Mucosa of rectum (tissue), 2 donors: ENCODE results near the gene LRRK1.
A peak's percentile ranks its signal among the peaks of the same experiment; 100 is the strongest.

Source experiments
- H3K27ac ChIP-seq, 2 donors: one replicate each; pipeline ENCODE4 v1.7.0; 2013; ENCODE audit warnings: inconsistent platforms in 2 of 2, low read depth in 2 of 2, low read length in 2 of 2
- H3K27me3 ChIP-seq, 2 donors: one replicate each; pipeline ENCODE4 v1.7.0; 2013; ENCODE audit warnings: low read length in 2 of 2; ENCODE audit not compliant: control insufficient read depth in 2 of 2, insufficient read depth in 2 of 2
- H3K36me3 ChIP-seq, 2 donors: one replicate each; pipeline ENCODE4 v1.7.0; 2013; ENCODE audit warnings: low read length in 2 of 2; ENCODE audit not compliant: control insufficient read depth in 2 of 2, insufficient read depth in 2 of 2
- H3K4me1 ChIP-seq, 2 donors: one replicate each; pipeline ENCODE4 v1.7.0; 2013; ENCODE audit warnings: low read length in 2 of 2, mild to moderate bottlenecking in 1 of 2; ENCODE audit not compliant: control insufficient read depth in 2 of 2, insufficient read depth in 2 of 2
- H3K4me3 ChIP-seq, 2 donors: one replicate each; pipeline ENCODE4 v1.7.0; 2013; ENCODE audit warnings: low read length in 2 of 2
- H3K9ac ChIP-seq, 2 donors: one replicate each; pipeline ENCODE4 v1.7.0; 2013; ENCODE audit warnings: low read length in 2 of 2, low read depth in 1 of 2, mild to moderate bottlenecking in 1 of 2
- H3K9me3 ChIP-seq, 2 donors: one replicate each; pipeline ENCODE4 v1.7.0; 2013; ENCODE audit warnings: low read length in 2 of 2; ENCODE audit not compliant: control insufficient read depth in 2 of 2
- donor health status: healthy.
- donor health status: Normal muscosa, but diverticular disease.

LRRK1 gene

GRCh38 chr15:100966997-100967396 lies 47.8 kb downstream of the LRRK1 start:
- H3K9me3 ChIP-seq: no peaks in the 10 kb centered on the region
- H3K9ac ChIP-seq: no peak overlapping the region
- no peaks in the 10 kb centered on the region for H3K27me3 ChIP-seq
- H3K4me3 ChIP-seq: no peak overlapping the region
- H3K27ac ChIP-seq: no peak overlapping the region
- H3K4me1 ChIP-seq: no peaks in the 10 kb centered on the region
- H3K36me3 ChIP-seq: peaks cover 6 to 7% of the 10 kb centered on the region in 2 donors

DNA sequence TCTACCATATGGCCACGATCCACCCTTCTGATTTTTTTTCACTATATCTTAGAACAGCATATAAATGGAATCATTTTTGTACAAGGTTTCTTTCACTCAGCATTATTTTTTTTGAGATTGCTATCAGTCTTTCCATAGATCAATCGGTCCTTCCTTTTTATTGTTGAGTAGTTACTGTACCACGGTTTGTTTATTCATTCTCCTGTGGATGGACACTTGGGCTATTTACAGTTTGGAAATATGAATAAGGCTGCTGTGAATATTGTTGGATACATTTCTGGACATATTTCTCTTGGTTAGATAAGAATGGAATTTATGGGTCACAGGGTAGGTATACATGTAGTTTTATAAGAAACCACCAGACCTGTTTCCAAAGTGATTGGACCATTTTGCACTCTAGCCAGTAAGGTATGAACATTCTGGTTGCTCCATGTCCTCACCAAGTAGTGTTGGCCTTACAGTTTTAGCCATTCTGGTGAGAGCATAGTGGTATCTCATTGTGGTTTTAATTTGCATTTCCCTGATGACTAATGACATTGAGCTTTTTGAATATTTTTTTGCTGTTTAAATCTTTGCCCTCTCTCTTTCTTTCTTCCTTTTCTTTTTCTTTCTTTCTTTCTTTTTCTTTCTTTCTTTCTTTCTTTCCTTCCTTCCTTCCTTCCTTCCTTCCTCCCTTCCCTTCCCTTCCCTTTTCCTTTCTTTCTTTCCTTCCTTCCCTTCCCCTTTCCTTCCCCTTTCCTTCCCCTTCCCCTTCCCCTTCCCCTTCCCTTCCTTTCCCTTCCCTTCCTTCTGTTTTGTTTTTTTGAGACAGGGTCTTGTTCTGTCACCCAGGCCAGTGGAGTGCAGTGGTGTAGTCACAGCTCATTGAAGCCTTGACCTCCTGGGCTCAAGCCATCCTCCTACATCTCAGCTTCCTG lies 49.2 kb downstream of the LRRK1 start:
- Histone ChIP-seq H3K4me1 (peaks cover 0 to 3% of the 10 kb centered on the region in 2 donors), H3K36me3 (peaks cover 3 to 6% of the 10 kb centered on the region in 2 donors), H3K27me3 (no peaks in the 10 kb centered on the region), H3K27ac (no peak overlapping the region), H3K4me3 (no peak overlapping the region), H3K9me3 (no peaks in the 10 kb centered on the region), H3K9ac (no peak overlapping the region)

DNA sequence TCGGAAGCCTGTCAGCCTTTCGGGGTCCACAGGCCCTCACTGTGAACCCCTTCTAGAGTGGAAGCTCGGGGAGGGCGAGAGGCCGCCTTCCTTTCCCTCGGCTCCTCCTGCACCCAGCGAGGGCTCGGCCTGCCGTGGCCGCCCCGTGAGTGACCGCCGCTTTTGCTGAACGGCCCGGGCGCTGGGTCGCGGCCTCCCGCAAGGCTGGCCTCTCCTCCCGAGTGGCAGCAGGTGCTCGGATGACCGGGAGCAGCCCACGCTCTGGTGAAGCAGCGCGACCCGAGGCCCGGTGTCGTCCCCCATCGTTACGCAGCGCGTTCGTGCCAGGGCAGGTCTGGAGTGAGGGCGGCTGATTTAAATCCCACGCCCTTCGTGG lies 53.8 kb downstream of the LRRK1 start:
- no peaks in the 10 kb centered on the region for H3K9me3 ChIP-seq
- H3K27ac ChIP-seq: no peak overlapping the region
- H3K9ac ChIP-seq: no peak overlapping the region
- H3K36me3 ChIP-seq: no peaks in the 10 kb centered on the region
- peaks cover 0 to 3% of the 10 kb centered on the region in 2 donors for H3K4me1 ChIP-seq
- H3K4me3 ChIP-seq: no peak overlapping the region
- no peaks in the 10 kb centered on the region for H3K27me3 ChIP-seq

DNA sequence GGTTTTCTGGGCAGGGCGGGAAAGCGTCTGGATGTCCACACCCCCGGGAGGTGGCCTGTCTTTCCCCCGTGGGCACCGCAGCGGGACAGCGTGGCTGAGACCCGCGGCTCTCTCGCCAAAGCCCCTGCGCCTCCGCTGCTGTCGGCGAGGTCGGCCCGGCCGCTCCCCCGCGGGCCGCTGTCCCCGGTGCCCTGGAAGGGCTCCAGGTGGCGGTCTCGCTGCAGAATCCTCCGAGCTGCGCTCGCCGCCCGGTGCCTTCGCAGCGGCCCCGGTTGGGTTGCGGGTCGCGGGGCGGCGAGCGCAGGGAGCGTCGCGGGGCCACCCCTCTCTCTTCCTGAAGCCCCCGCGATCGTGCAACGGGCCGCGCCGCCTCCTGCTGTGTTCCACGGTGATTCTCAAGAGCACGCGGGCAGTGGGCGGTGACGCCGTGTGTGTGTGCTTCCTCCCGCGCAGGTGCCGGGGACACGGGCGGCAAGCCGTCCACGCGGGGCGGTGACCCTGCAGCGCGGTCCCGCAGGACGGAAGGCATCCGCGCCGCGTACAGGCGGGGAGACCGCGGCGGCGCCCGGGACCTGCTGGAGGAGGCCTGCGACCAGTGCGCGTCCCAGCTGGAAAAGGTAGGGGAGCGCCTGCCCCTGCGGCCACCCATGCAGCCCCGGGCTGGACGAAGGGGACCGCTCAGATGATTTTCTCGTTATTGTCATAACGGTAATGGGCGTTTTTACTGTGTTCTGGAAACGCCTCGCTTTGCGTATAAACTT lies 54.4 kb downstream of the LRRK1 start:
- no peak overlapping the region for H3K27ac ChIP-seq
- peak overlapping the region in 1 of 2 donors; percentile 14 for H3K9ac ChIP-seq
- no peaks in the 10 kb centered on the region for H3K27me3 ChIP-seq
- no peaks in the 10 kb centered on the region for H3K9me3 ChIP-seq
- H3K4me1 ChIP-seq: peaks cover 0 to 3% of the 10 kb centered on the region in 2 donors
- H3K4me3 ChIP-seq: peak overlapping the region; percentile 39 to 50
- no peaks in the 10 kb centered on the region for H3K36me3 ChIP-seq

GRCh38 chr15:100975043-100975442 lies 55.9 kb downstream of the LRRK1 start:
- H3K27ac ChIP-seq: no peak overlapping the region
- no peak overlapping the region for H3K4me3 ChIP-seq
- H3K9ac ChIP-seq: no peak overlapping the region
- H3K4me1 ChIP-seq: peaks cover 0 to 3% of the 10 kb centered on the region in 2 donors
- no peaks in the 10 kb centered on the region for H3K27me3 ChIP-seq
- H3K36me3 ChIP-seq: no peaks in the 10 kb centered on the region
- H3K9me3 ChIP-seq: no peaks in the 10 kb centered on the region

- peaks cover 6 to 12% of the 10 kb centered on the region in 2 donors for H3K36me3 ChIP-seq
- H3K9ac ChIP-seq: no peak overlapping the region
- H3K4me1 ChIP-seq: peaks cover 2 to 4% of the 10 kb centered on the region in 2 donors
- H3K4me3 ChIP-seq: no peak overlapping the region
- no peaks in the 10 kb centered on the region for H3K9me3 ChIP-seq
- H3K27ac ChIP-seq: no peak overlapping the region
- no peaks in the 10 kb centered on the region for H3K27me3 ChIP-seq
Observed at GRCh38 chr15:100980410-100981046, 61.4 kb downstream of the LRRK1 start.

GRCh38 chr15:100981086-100981485 lies 61.9 kb downstream of the LRRK1 start:
- Histone ChIP-seq H3K27me3 (no peaks in the 10 kb centered on the region), H3K4me1 (peaks cover 8 to 9% of the 10 kb centered on the region in 2 donors), H3K9ac (no peak overlapping the region), H3K9me3 (no peaks in the 10 kb centered on the region), H3K27ac (no peak overlapping the region), H3K4me3 (no peak overlapping the region), H3K36me3 (peaks cover 6 to 12% of the 10 kb centered on the region in 2 donors)

DNA sequence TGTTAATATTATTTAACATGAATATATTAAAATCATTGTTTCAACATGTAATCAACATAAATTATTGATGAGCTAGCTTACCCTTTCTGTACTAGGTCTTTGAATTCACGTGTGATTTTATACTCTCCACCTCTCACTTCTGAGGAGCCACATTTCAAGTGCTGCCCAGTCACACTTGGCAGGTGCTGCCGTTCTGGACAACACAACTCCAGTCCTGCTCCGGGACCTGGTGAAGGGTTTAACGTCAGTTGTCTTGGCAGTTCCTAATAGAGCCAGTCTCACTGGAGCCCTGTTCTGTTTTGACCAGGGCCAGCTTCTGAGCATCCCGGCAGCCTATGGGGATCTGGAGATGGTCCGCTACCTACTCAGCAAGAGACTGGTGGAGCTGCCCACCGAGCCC lies 64.1 kb downstream of the LRRK1 start:
- Histone ChIP-seq H3K9ac (no peak overlapping the region), H3K27me3 (no peaks in the 10 kb centered on the region), H3K27ac (no peak overlapping the region), H3K36me3 (peaks cover 7 to 12% of the 10 kb centered on the region in 2 donors), H3K4me3 (no peak overlapping the region), H3K9me3 (no peaks in the 10 kb centered on the region), H3K4me1 (peaks cover 17% of the 10 kb centered on the region in 2 donors)

- Histone ChIP-seq H3K36me3 (peaks cover 19 to 24% of the 10 kb centered on the region in 2 donors), H3K4me3 (no peak overlapping the region), H3K9ac (no peak overlapping the region), H3K27me3 (no peaks in the 10 kb centered on the region), H3K9me3 (no peaks in the 10 kb centered on the region), H3K27ac (peak overlapping the region; percentile 56 to 73), H3K4me1 (peaks cover 17% of the 10 kb centered on the region in 2 donors)
Observed at GRCh38 chr15:100985401-100985800, 66.2 kb downstream of the LRRK1 start.
